WTC11 (cell line): Measurements from ENCODE around the gene PRKCE. TPM values are rescaled to one million over a fixed set of nuclear protein-coding genes. Genes with fewer than 3 reads are reported as not detected.

Experiments
- ATAC-seq: fragments of 200-7000 bp; cut with Tn5 transposase; 2 replicates; pipeline ENCODE4 v1.10.0; 2021; ENCODE audit warnings: mild to moderate bottlenecking, moderate library complexity
- CTCF ChIA-PET: fragments of 300-600 bp; sonication (Branson Sonifier 250); formaldehyde crosslinking; loops from one replicate; lab custom pipeline; 2021; ENCODE audit warnings: antibody characterized with exemption; lab: Charles Lee
- POLR2A ChIA-PET: fragments of 350-600 bp; sonication (Branson Sonifier 250); formaldehyde crosslinking; loops from one replicate; lab custom pipeline; 2021; ENCODE audit warnings: antibody characterized with exemption; lab: Charles Lee
- DNase-seq: peaks from one replicate; pipeline ENCODE4 v3.0.0; 2021; ENCODE audit warnings: low spot score
- H3K27ac Mint-ChIP-seq: 2 replicates; pipeline ENCODE4 v1.8.0; 2021; ENCODE audit warnings: mixed read lengths
- H3K27me3 Mint-ChIP-seq: 2 replicates; pipeline ENCODE4 v1.8.0; 2021; ENCODE audit warnings: low read depth, mild to moderate bottlenecking, moderate library complexity, mixed read lengths
- H3K36me3 Mint-ChIP-seq: 2 replicates; pipeline ENCODE4 v1.8.0; 2021; ENCODE audit warnings: mixed read lengths
- H3K4me1 Mint-ChIP-seq: 2 replicates; pipeline ENCODE4 v1.8.0; 2022; ENCODE audit warnings: mixed read lengths
- H3K4me3 Mint-ChIP-seq: 2 replicates; pipeline ENCODE4 v1.8.0; 2021; ENCODE audit warnings: mild to moderate bottlenecking, moderate library complexity, mixed read lengths
- H3K9me3 Mint-ChIP-seq: 2 replicates; pipeline ENCODE4 v1.8.0; 2021; ENCODE audit warnings: mixed read lengths
- AFF4 ChIP-seq: sonication (generic); formaldehyde crosslinking; IDR thresholded peaks from 2 replicates; pipeline ENCODE4 v1.8.1; 2023; ENCODE audit warnings: mild to moderate bottlenecking, missing genetic modification reagents, borderline replicate concordance
- E2F5 ChIP-seq: sonication (generic); formaldehyde crosslinking; IDR thresholded peaks from 2 replicates; pipeline ENCODE4 v1.8.1; 2022; ENCODE audit warnings: mild to moderate bottlenecking, moderate library complexity, missing genetic modification reagents
- ESRRA ChIP-seq: sonication (generic); formaldehyde crosslinking; IDR thresholded peaks from 2 replicates; pipeline ENCODE4 v1.8.1; 2022; ENCODE audit warnings: mild to moderate bottlenecking, missing genetic modification reagents, borderline replicate concordance
- FOXJ3 ChIP-seq: sonication (generic); formaldehyde crosslinking; IDR thresholded peaks from 2 replicates; pipeline ENCODE4 v1.9.0; 2021; ENCODE audit warnings: missing genetic modification reagents, mild to moderate bottlenecking, borderline replicate concordance
- GTF2I ChIP-seq: fragments of 250-450 bp; sonication (Bioruptor Pico); conservative IDR thresholded peaks from 2 replicates; pipeline ENCODE4 v1.4.0; 2021; ENCODE audit warnings: mild to moderate bottlenecking
- HMGA2 ChIP-seq: fragments of 250-450 bp; sonication (Bioruptor Pico); IDR thresholded peaks from 2 replicates; pipeline ENCODE4 v1.4.0; 2021; ENCODE audit warnings: mild to moderate bottlenecking, moderate library complexity
- IRF1 ChIP-seq: sonication (generic); formaldehyde crosslinking; IDR thresholded peaks from 2 replicates; pipeline ENCODE4 v1.8.0; 2023; ENCODE audit warnings: missing genetic modification reagents
- IRF2 ChIP-seq: sonication (generic); formaldehyde crosslinking; IDR thresholded peaks from 2 replicates; pipeline ENCODE4 v1.8.0; 2022; ENCODE audit warnings: low read depth, missing genetic modification reagents, borderline replicate concordance
- NFYB ChIP-seq: sonication (generic); formaldehyde crosslinking; conservative IDR thresholded peaks from 2 replicates; pipeline ENCODE4 v1.8.0; 2022; ENCODE audit warnings: low read depth, missing genetic modification reagents
- SMAD4 ChIP-seq: sonication (generic); formaldehyde crosslinking; IDR thresholded peaks from 2 replicates; pipeline ENCODE4 v1.8.0; 2022; ENCODE audit warnings: mild to moderate bottlenecking, missing genetic modification reagents
- SOX15 ChIP-seq: fragments of 250-450 bp; sonication (Bioruptor Pico); IDR thresholded peaks from 2 replicates; pipeline ENCODE4 v1.9.0; 2021; ENCODE audit warnings: mild to moderate bottlenecking
- TEAD4 ChIP-seq: sonication (generic); formaldehyde crosslinking; IDR thresholded peaks from 2 replicates; pipeline ENCODE4 v1.8.0; 2022; ENCODE audit warnings: mild to moderate bottlenecking, missing genetic modification reagents
- USF2 ChIP-seq: sonication (generic); formaldehyde crosslinking; IDR thresholded peaks from 2 replicates; pipeline ENCODE4 v1.8.1; 2023; ENCODE audit warnings: mild to moderate bottlenecking, missing genetic modification reagents, moderate library complexity
- ZBTB21 ChIP-seq: sonication (generic); formaldehyde crosslinking; IDR thresholded peaks from 2 replicates; pipeline ENCODE4 v1.8.1; 2023; ENCODE audit warnings: mild to moderate bottlenecking, missing genetic modification reagents, borderline replicate concordance
- ZNF232 ChIP-seq: sonication (generic); formaldehyde crosslinking; IDR thresholded peaks from 2 replicates; pipeline ENCODE4 v1.8.0; 2022; ENCODE audit warnings: mild to moderate bottlenecking, missing genetic modification reagents
- ZNF281 ChIP-seq: sonication (generic); formaldehyde crosslinking; IDR thresholded peaks from 2 replicates; pipeline ENCODE4 v1.8.0; 2023; ENCODE audit warnings: mild to moderate bottlenecking, missing genetic modification reagents
- ZNF396 ChIP-seq: fragments of 250-450 bp; sonication (Bioruptor Pico); IDR thresholded peaks from 2 replicates; pipeline ENCODE4 v1.8.0; 2021; ENCODE audit warnings: mild to moderate bottlenecking, moderate library complexity, borderline replicate concordance
- ZNF425 ChIP-seq: fragments of 250-450 bp; sonication (Bioruptor Pico); conservative IDR thresholded peaks from 2 replicates; pipeline ENCODE4 v1.9.0; 2021; ENCODE audit warnings: mild to moderate bottlenecking
- total RNA-seq: library from RNA; stranded (reverse); gene quantifications from 3 replicates; pipeline ENCODE4 v1.2.3, GENCODE V29; 2021

Gene PRKCE
- total RNA-seq, 1 experiment from 2014 or later = 5.8 TPM

- no peak for TF ChIP-seq ZNF425 (CRISPR knock-in tag)
- TF ChIP-seq E2F5 (CRISPR knock-in tag) = no peak
Observed at GRCh38 chr2:46068636-46069035, 417.2 kb downstream of the PRKCE start (continued).

GRCh38 chr2:46071074-46071473 is 419.6 kb downstream of the PRKCE start:
- Mint-ChIP-seq H3K27ac (no peak overlapping the region), H3K36me3 (no peaks in the 10 kb centered on the region), H3K4me1 (peaks cover 17% of the 10 kb centered on the region), H3K27me3 (no peaks in the 10 kb centered on the region), H3K4me3 (no peak overlapping the region), H3K9me3 (no peaks in the 10 kb centered on the region)
- CTCF ChIA-PET = interaction anchor here (1.1 to 1.6 kb wide), 2 partner anchors 8 to 223 kb away, joined by 3 to 6 read pairs; no protein-coding TSS in a partner anchor
- TF ChIP-seq SMAD4 (CRISPR knock-in tag) = no peak
- TF ChIP-seq ZNF396 (CRISPR knock-in tag) = no peak
- no peak for TF ChIP-seq ZNF232 (CRISPR knock-in tag)
- no peak for TF ChIP-seq AFF4
- TF ChIP-seq FOXJ3 (CRISPR knock-in tag) = no peak
- TF ChIP-seq IRF2 (CRISPR knock-in tag) = no peak
- no peak for TF ChIP-seq GTF2I (CRISPR knock-in tag)
- TF ChIP-seq SOX15 (CRISPR knock-in tag) = no peak
- TF ChIP-seq USF2 (CRISPR knock-in tag) = no peak
- TF ChIP-seq ZNF281 (CRISPR knock-in tag) = no peak
- TF ChIP-seq ESRRA (CRISPR knock-in tag) = no peak
- TF ChIP-seq HMGA2 (CRISPR knock-in tag) = no peak
- TF ChIP-seq IRF1 (CRISPR knock-in tag) = no peak
- TF ChIP-seq ZBTB21 = no peak
- no peak for TF ChIP-seq NFYB (CRISPR knock-in tag)
- TF ChIP-seq TEAD4 (CRISPR knock-in tag) = no peak
- ATAC-seq = no peak
- POLR2A ChIA-PET = no interaction called here
- no peak for DNase-seq
